HFF-Myc (cell line): ENCODE measurements around the gene OR7D4.

Source experiments
- DNase-seq: peaks from one replicate; pipeline ENCODE4 v3.0.0-alpha.2; 2011; ENCODE audit warnings: low read depth; ENCODE audit errors: extremely low read depth
- H3K4me3 ChIP-seq: replicated peaks from 2 replicates; pipeline ENCODE4 v1.5.1; 2011; ENCODE audit warnings: low read depth, mild to moderate bottlenecking, control low read depth, low read length
- CTCF ChIP-seq: IDR thresholded peaks from 2 replicates; pipeline ENCODE4 v1.5.1; 2012; ENCODE audit warnings: mild to moderate bottlenecking, low read depth, low read length, control low read depth; ENCODE audit errors: missing control alignments

The OR7D4 gene

GRCh38 chr19:9183000-9183399 is 36.4 kb downstream of the OR7D4 start:
- no peak overlapping the region for H3K4me3 ChIP-seq
- no peak for TF ChIP-seq CTCF
- DNase-seq = no peak

- no peak within 1 kb of the TSS for H3K4me3 ChIP-seq
- DNase-seq = no peak
- no peak for TF ChIP-seq CTCF
These were observed 40.5 kb downstream of the OR7D4 start, which contains the start of gene OR7D2 for GRCh38 chr19:9178901-9179300. OR7D2 (plus strand) TSS chr19:9178979; CDS start chr19:9185782, 6,803 bp downstream.

- DNase-seq = no peak
- no peak overlapping the region for H3K4me3 ChIP-seq
- TF ChIP-seq CTCF = no peak
These were observed 44.1 kb downstream of the OR7D4 start for GRCh38 chr19:9175326-9175725.

GRCh38 chr19:9171393-9171991 is 47.9 kb downstream of the OR7D4 start:
- DNase-seq = no peak
- no peak for TF ChIP-seq CTCF
- no peak overlapping the region for H3K4me3 ChIP-seq

GRCh38 chr19:9166846-9167245 is 52.5 kb downstream of the OR7D4 start:
- DNase-seq = no peak
- TF ChIP-seq CTCF = no peak
- H3K4me3 ChIP-seq = no peak overlapping the region

GRCh38 chr19:9165261-9165660 is 54.1 kb downstream of the OR7D4 start:
- H3K4me3 ChIP-seq = no peak overlapping the region
- no peak for TF ChIP-seq CTCF
- DNase-seq = no peak

GRCh38 chr19:9161427-9161826 is 58.0 kb downstream of the OR7D4 start:
- no peak for DNase-seq
- no peak for TF ChIP-seq CTCF
- H3K4me3 ChIP-seq = no peak overlapping the region
